HCT116 (cell line): ENCODE results near the gene MEF2B. TPM values are rescaled to one million over a fixed set of nuclear protein-coding genes. Genes with fewer than 3 reads are reported as not detected.

Source experiments
- ATAC-seq: fragments of 200-7000 bp; cut with Tn5 transposase; 2 replicates; pipeline ENCODE4 v1.9.1; 2020; ENCODE audit warnings: mild to moderate bottlenecking, moderate library complexity
- BruUV-seq: library from RNA; stranded (reverse); fragments of 400-500 nt; replicated peaks from 2 replicates; lab custom pipeline; 2021; lab: Mats Ljungman, UMichigan
- CTCF ChIA-PET: fragments of 300-600 bp; sonication (Branson Sonifier 250); formaldehyde crosslinking; loops from one replicate; lab custom pipeline; 2021; ENCODE audit warnings: antibody characterized with exemption; lab: Charles Lee
- POLR2A ChIA-PET: fragments of 300-600, 350-600 bp; sonication (Branson Sonifier 250); formaldehyde crosslinking; loops from one replicate; lab custom pipeline; 2021; ENCODE audit warnings: antibody characterized with exemption; lab: Charles Lee
- RAD21 ChIA-PET, 2 experiments: fragments of 300-600 bp; sonication (Branson Sonifier 250); formaldehyde crosslinking; loops; one replicate each; lab custom pipeline; 2023; ENCODE audit warnings: low total read pairs in 2 of 2; ENCODE audit not compliant: uncharacterized antibody in 2 of 2, unreplicated experiment in 2 of 2, low non-redundant PET in 1 of 2; lab: Charles Lee
- DNase-seq: peaks from one replicate; pipeline ENCODE4 v3.0.0-alpha.2; 2010; ENCODE audit warnings: low read depth, low spot score
- H2AFZ ChIP-seq: fragments of 200-600 bp; shearing (Covaris generic), sonication (generic); 2 replicates; pipeline ENCODE4 v1.6.1; 2017; ENCODE audit warnings: low read depth, mixed run types, mixed read lengths, antibody characterized with exemption, low read length; ENCODE audit not compliant: poor library complexity, severe bottlenecking
- H3K27ac ChIP-seq: 2 replicates; pipeline ENCODE4 v1.5.1; 2012; ENCODE audit warnings: low read depth, low read length
- H3K27me3 ChIP-seq: fragments of 200-600 bp; sonication (generic); 2 replicates; pipeline ENCODE4 v1.6.1; 2016; ENCODE audit warnings: mixed run types, low read length, mixed read lengths; ENCODE audit not compliant: insufficient read depth
- H3K36me3 ChIP-seq, 2 experiments: fragments of 200-500 bp in 1 of 2; fragments of 200-600 bp in 1 of 2; sonication (Bioruptor generic) in 1 of 2; sonication (generic) in 1 of 2; 2 replicates each; pipeline versions ENCODE4 v1.5.1 to v1.6.1; 2014 to 2016; ENCODE audit warnings: low read length in 2 of 2, inconsistent platforms in 1 of 2, mixed read lengths in 1 of 2, mixed run types in 1 of 2; ENCODE audit not compliant: insufficient read depth in 2 of 2, control insufficient read depth in 1 of 2
- H3K4me1 ChIP-seq, 2 experiments: fragments of 200-600 bp in 1 of 2; sonication (generic) in 1 of 2; 2 replicates each; pipeline versions ENCODE4 v1.5.1 to v1.6.1; 2012 to 2017; ENCODE audit warnings: low read length in 2 of 2, inconsistent platforms in 1 of 2, mild to moderate bottlenecking in 1 of 2, mixed read lengths in 1 of 2, mixed run types in 1 of 2, moderate library complexity in 1 of 2; ENCODE audit not compliant: insufficient read depth in 2 of 2, control insufficient read depth in 1 of 2
- H3K4me2 ChIP-seq: fragments of 200-600 bp; sonication (generic); 2 replicates; pipeline ENCODE4 v1.6.1; 2017; ENCODE audit warnings: mixed run types, low read length, mixed read lengths
- H3K4me3 ChIP-seq, 2 experiments: fragments of 200-600 bp in 1 of 2; sonication (generic) in 1 of 2; replicated peaks in 1 of 2; 2 replicates each; pipeline ENCODE4 v1.5.1; 2011 to 2016; ENCODE audit warnings: low read length in 2 of 2, control low read depth in 1 of 2, low read depth in 1 of 2, mild to moderate bottlenecking in 1 of 2, mixed read lengths in 1 of 2, mixed run types in 1 of 2
- H3K79me2 ChIP-seq: fragments of 200-600 bp; sonication (generic); 2 replicates; pipeline ENCODE4 v1.6.1; 2017; ENCODE audit warnings: mild to moderate bottlenecking, mixed run types, low read length, moderate library complexity, mixed read lengths; ENCODE audit not compliant: insufficient read depth
- H3K9ac ChIP-seq: fragments of 200-600 bp; sonication (generic); 2 replicates; pipeline ENCODE4 v1.6.1; 2016; ENCODE audit warnings: low read length, mixed read lengths
- H3K9me2 ChIP-seq: fragments of 200-600 bp; sonication (generic), shearing (Covaris generic); 2 replicates; pipeline ENCODE4 v1.6.1; 2017; ENCODE audit warnings: mixed run types, mild to moderate bottlenecking, moderate library complexity; ENCODE audit not compliant: insufficient read depth
- H3K9me3 ChIP-seq, 2 experiments: fragments of 200-500 bp in 1 of 2; fragments of 200-600 bp in 1 of 2; sonication (Bioruptor generic) in 1 of 2; sonication (generic) in 1 of 2; 2 replicates each; pipeline ENCODE4 v1.6.1; 2014 to 2017; ENCODE audit warnings: low read length in 2 of 2, mixed read lengths in 2 of 2, inconsistent platforms in 1 of 2, low read depth in 1 of 2, mild to moderate bottlenecking in 1 of 2, mixed run types in 1 of 2, moderate library complexity in 1 of 2; ENCODE audit not compliant: control insufficient read depth in 1 of 2, insufficient read depth in 1 of 2
- H4K20me1 ChIP-seq: fragments of 200-600 bp; sonication (generic), shearing (Covaris generic); 2 replicates; pipeline ENCODE4 v1.6.1; 2017; ENCODE audit warnings: mixed run types, mild to moderate bottlenecking, moderate library complexity; ENCODE audit not compliant: insufficient read depth
- CBX3 ChIP-seq: IDR thresholded peaks from 2 replicates; pipeline ENCODE4 v1.6.1; 2012; ENCODE audit warnings: low read depth
- CEBPB ChIP-seq: IDR thresholded peaks from 2 replicates; pipeline ENCODE4 v1.6.1; 2012; ENCODE audit warnings: low read depth
- EGR1 ChIP-seq: IDR thresholded peaks from 2 replicates; pipeline ENCODE4 v1.6.1; 2012; ENCODE audit warnings: low read depth
- ELF1 ChIP-seq: IDR thresholded peaks from 2 replicates; pipeline ENCODE4 v1.6.1; 2012; ENCODE audit warnings: low read depth, borderline replicate concordance
- EZH2phosphoT487 ChIP-seq: fragments of 200-600 bp; IDR thresholded peaks from 2 replicates; pipeline ENCODE4 v1.6.1; 2018; ENCODE audit warnings: antibody characterized with exemption, borderline replicate concordance
- JUND ChIP-seq: IDR thresholded peaks from 2 replicates; pipeline ENCODE4 v1.6.1; 2012
- MAX ChIP-seq: IDR thresholded peaks from 2 replicates; pipeline ENCODE4 v1.6.1; 2012
- POLR2A ChIP-seq: IDR thresholded peaks from 2 replicates; pipeline ENCODE4 v1.7.0; 2011; ENCODE audit warnings: borderline replicate concordance; ENCODE audit not compliant: insufficient read depth, insufficient read length; ENCODE audit errors: extremely low read depth
- POLR2AphosphoS5 ChIP-seq: IDR thresholded peaks from 2 replicates; pipeline ENCODE4 v1.6.1; 2011; ENCODE audit warnings: mild to moderate bottlenecking, low read depth, low read length, moderate library complexity
- RAD21 ChIP-seq: IDR thresholded peaks from 2 replicates; pipeline ENCODE4 v1.6.1; 2012; ENCODE audit warnings: low read depth, mild to moderate bottlenecking
- SP1 ChIP-seq: IDR thresholded peaks from 2 replicates; pipeline ENCODE4 v1.6.1; 2012; ENCODE audit warnings: low read depth
- SRF ChIP-seq: IDR thresholded peaks from 2 replicates; pipeline ENCODE4 v1.6.1; 2012; ENCODE audit warnings: low read depth
- TCF7L2 ChIP-seq: IDR thresholded peaks from 2 replicates; pipeline ENCODE4 v1.7.0; 2011; ENCODE audit warnings: borderline replicate concordance, inconsistent platforms; ENCODE audit not compliant: insufficient read depth, insufficient read length; ENCODE audit errors: extremely low read depth
- intact Hi-C: fragments of 100-400 bp; cut with micrococcal nuclease; formaldehyde crosslinking; loops from 2 replicates; pipeline ENCODE4 v1.10.0; 2022
- total RNA-seq: library from RNA; stranded (reverse); gene quantifications from one replicate; pipeline ENCODE4 v1.2.1, GENCODE V29; 2021; ENCODE audit not compliant: unreplicated experiment
- TF ChIP-seq, protein P1 (sequence below), 3 experiments: fragments of 200-600 bp in 1 of 3; sonication (generic) in 1 of 3; IDR thresholded peaks in 2 of 3; conservative IDR thresholded peaks in 1 of 3; 2 replicates each; pipeline ENCODE4 v1.5.1; 2012 to 2017; ENCODE audit warnings: low read depth in 2 of 3, low read length in 2 of 3, antibody characterized with exemption in 1 of 3, borderline replicate concordance in 1 of 3, control low read depth in 1 of 3, mild to moderate bottlenecking in 1 of 3, mixed read lengths in 1 of 3, mixed run types in 1 of 3, moderate library complexity in 1 of 3; ENCODE audit not compliant: insufficient read depth in 1 of 3
- TF ChIP-seq, protein P2 (sequence below): IDR thresholded peaks from 2 replicates; pipeline ENCODE4 v1.6.1; 2011; ENCODE audit warnings: mild to moderate bottlenecking, low read length, moderate library complexity; ENCODE audit not compliant: insufficient replicate concordance; ENCODE audit errors: extremely low read depth
- TF ChIP-seq, protein P3 (sequence below): IDR thresholded peaks from 2 replicates; pipeline ENCODE4 v1.6.1; 2012

MEF2B gene
- total RNA-seq, 1 experiment from 2014 or later: 7.9 TPM

GRCh38 chr19:19113040-19113626, 56.9 kb downstream of the MEF2B start:
- Histone ChIP-seq H3K4me3 (no peak overlapping the region), H3K4me2 (no peak overlapping the region), H3K9me3 (no peaks in the 10 kb centered on the region), H3K4me1 (peaks cover 8 to 14% of the 10 kb centered on the region in 2 experiments), H2AFZ (no peak overlapping the region), H3K27ac (no peak overlapping the region), H3K9me2 (no peaks in the 10 kb centered on the region), H3K79me2 (no peaks in the 10 kb centered on the region), H4K20me1 (no peaks in the 10 kb centered on the region), H3K9ac (no peak overlapping the region), H3K36me3 (no peaks in the 10 kb centered on the region; a peak in 1 of 4 replicates), H3K27me3 (no peaks in the 10 kb centered on the region)
- RAD21 ChIA-PET: interaction anchor here in 1 of 2 experiments (0.6 kb wide), 1 partner anchor 130 kb away, joined by 5 read pairs; no protein-coding TSS in a partner anchor
- ATAC-seq: peak; percentile 61
- no TSS peak for BruUV-seq
- POLR2A ChIA-PET: no interaction called here
- CTCF ChIA-PET: no interaction called here
- intact Hi-C loops: no loop called here
- TF ChIP-seq, protein P1, sequence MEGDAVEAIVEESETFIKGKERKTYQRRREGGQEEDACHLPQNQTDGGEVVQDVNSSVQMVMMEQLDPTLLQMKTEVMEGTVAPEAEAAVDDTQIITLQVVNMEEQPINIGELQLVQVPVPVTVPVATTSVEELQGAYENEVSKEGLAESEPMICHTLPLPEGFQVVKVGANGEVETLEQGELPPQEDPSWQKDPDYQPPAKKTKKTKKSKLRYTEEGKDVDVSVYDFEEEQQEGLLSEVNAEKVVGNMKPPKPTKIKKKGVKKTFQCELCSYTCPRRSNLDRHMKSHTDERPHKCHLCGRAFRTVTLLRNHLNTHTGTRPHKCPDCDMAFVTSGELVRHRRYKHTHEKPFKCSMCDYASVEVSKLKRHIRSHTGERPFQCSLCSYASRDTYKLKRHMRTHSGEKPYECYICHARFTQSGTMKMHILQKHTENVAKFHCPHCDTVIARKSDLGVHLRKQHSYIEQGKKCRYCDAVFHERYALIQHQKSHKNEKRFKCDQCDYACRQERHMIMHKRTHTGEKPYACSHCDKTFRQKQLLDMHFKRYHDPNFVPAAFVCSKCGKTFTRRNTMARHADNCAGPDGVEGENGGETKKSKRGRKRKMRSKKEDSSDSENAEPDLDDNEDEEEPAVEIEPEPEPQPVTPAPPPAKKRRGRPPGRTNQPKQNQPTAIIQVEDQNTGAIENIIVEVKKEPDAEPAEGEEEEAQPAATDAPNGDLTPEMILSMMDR (IDR thresholded peaks at IDR 0.05 in 2 of 3, conservative IDR thresholded peaks at IDR 0.05 in 1 of 3; ENCODE audit: borderline replicate concordance in 1 of 3, insufficient read depth in 1 of 3, low read depth in 2 of 3, low read length in 2 of 3): 0 out of 6 replicates have a peak, but pooled peaks of 1 of the 3 experiments have one; percentile 12
- no peak for TF ChIP-seq MAX
- no peak for DNase-seq

DNA sequence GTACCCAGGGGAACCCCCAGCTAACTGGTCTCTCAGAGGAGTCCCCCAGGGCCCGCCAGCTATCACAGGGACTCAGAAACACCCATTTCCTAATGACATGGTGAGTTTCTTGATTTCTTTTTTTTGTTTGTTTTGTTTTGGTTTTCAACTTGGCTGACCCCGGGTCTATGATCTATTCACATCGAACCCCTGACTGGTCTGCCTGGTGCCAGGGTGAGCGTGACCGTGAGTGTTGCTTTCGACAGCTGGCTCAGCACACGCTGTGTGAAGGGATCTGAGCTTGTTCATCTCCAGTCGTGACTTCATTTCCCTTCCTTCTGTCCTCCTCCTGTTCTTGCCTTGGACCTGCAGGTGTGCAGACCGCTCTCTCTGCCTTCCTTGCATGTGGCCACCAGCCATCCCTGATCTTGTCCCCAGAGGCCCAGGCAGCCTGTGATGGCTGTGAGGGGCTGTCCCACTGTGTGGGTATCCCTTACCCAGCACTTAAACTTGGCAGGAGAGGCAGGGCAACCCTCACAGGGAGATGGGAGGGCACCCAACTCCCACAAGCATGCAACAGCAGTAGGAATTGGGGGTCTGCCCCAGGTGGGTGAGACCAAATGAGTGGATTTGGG, 58.0 kb downstream of the MEF2B start:
- Histone ChIP-seq H3K4me2 (no peak overlapping the region), H3K9ac (no peak overlapping the region), H3K9me2 (no peaks in the 10 kb centered on the region), H3K4me3 (no peak overlapping the region), H3K27me3 (no peaks in the 10 kb centered on the region), H3K4me1 (peaks cover 12 to 24% of the 10 kb centered on the region in 2 experiments), H3K36me3 (no peaks in the 10 kb centered on the region; a peak in 1 of 4 replicates)
- no TSS peak for BruUV-seq
- RAD21 ChIA-PET: no interaction called here
- DNase-seq: no peak
- intact Hi-C loops: no loop called here
- TF ChIP-seq RAD21: no peak
- TF ChIP-seq CBX3: no peak
- TF ChIP-seq CEBPB: no peak
- TF ChIP-seq, protein P2, sequence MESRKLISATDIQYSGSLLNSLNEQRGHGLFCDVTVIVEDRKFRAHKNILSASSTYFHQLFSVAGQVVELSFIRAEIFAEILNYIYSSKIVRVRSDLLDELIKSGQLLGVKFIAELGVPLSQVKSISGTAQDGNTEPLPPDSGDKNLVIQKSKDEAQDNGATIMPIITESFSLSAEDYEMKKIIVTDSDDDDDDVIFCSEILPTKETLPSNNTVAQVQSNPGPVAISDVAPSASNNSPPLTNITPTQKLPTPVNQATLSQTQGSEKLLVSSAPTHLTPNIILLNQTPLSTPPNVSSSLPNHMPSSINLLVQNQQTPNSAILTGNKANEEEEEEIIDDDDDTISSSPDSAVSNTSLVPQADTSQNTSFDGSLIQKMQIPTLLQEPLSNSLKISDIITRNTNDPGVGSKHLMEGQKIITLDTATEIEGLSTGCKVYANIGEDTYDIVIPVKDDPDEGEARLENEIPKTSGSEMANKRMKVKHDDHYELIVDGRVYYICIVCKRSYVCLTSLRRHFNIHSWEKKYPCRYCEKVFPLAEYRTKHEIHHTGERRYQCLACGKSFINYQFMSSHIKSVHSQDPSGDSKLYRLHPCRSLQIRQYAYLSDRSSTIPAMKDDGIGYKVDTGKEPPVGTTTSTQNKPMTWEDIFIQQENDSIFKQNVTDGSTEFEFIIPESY: no peak
- TF ChIP-seq EGR1: no peak
- no peak for TF ChIP-seq TCF7L2
- TF ChIP-seq POLR2AphosphoS5: no peak
- TF ChIP-seq JUND: no peak
- TF ChIP-seq EZH2phosphoT487: no peak
- TF ChIP-seq ELF1: no peak
- no peak for TF ChIP-seq SRF
- TF ChIP-seq, protein P3, sequence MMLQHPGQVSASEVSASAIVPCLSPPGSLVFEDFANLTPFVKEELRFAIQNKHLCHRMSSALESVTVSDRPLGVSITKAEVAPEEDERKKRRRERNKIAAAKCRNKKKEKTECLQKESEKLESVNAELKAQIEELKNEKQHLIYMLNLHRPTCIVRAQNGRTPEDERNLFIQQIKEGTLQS: no peak
- TF ChIP-seq POLR2A: no peak
- TF ChIP-seq SP1: no peak
- TF ChIP-seq, all 23 proteins: peak for 0
- no peaks in the 10 kb centered on the region for H3K9me3 ChIP-seq
- no peak for ATAC-seq
- POLR2A ChIA-PET: no interaction called here
- no peaks in the 10 kb centered on the region for H4K20me1 ChIP-seq
- no peak overlapping the region for H2AFZ ChIP-seq
- H3K79me2 ChIP-seq: no peaks in the 10 kb centered on the region
- CTCF ChIA-PET: no interaction called here
- no peak overlapping the region for H3K27ac ChIP-seq
